WI38 (cell line): Measurements from ENCODE around the gene VGLL1.

Experiments
- H3K4me3 ChIP-seq: 2 replicates; pipeline ENCODE4 v1.5.1; 2011; ENCODE audit warnings: low read depth, mild to moderate bottlenecking, control low read depth, low read length
- CTCF ChIP-seq: IDR thresholded peaks from 2 replicates; pipeline ENCODE4 v1.5.1; 2012; ENCODE audit warnings: low read depth, mild to moderate bottlenecking, control low read depth, low read length

The VGLL1 gene

GRCh38 chrX:136549226-136549625 lies 17.2 kb downstream of the VGLL1 start:
- no peak for TF ChIP-seq CTCF
- H3K4me3 ChIP-seq = no peak overlapping the region

GRCh38 chrX:136551410-136551809 lies 19.4 kb downstream of the VGLL1 start:
- no peak for TF ChIP-seq CTCF
- no peak overlapping the region for H3K4me3 ChIP-seq

- no peak for TF ChIP-seq CTCF
- no peak overlapping the region for H3K4me3 ChIP-seq
Observed at GRCh38 chrX:136555694-136556093, 23.7 kb downstream of the VGLL1 start.

GRCh38 chrX:136572030-136572429 lies 40.0 kb downstream of the VGLL1 start:
- no peak overlapping the region for H3K4me3 ChIP-seq
- no peak for TF ChIP-seq CTCF

- TF ChIP-seq CTCF = no peak
- H3K4me3 ChIP-seq = no peak overlapping the region
Observed at GRCh38 chrX:136574548-136574947, 42.5 kb downstream of the VGLL1 start.

GRCh38 chrX:136577552-136577951 lies 45.5 kb downstream of the VGLL1 start:
- no peak overlapping the region for H3K4me3 ChIP-seq
- TF ChIP-seq CTCF = peak; percentile 68

GRCh38 chrX:136580316-136580715 lies 48.3 kb downstream of the VGLL1 start:
- no peak overlapping the region for H3K4me3 ChIP-seq
- TF ChIP-seq CTCF = no peak

- no peak for TF ChIP-seq CTCF
- H3K4me3 ChIP-seq = no peak overlapping the region
Observed at GRCh38 chrX:136582624-136583023, 50.6 kb downstream of the VGLL1 start.
